ENCODE results near the gene PAQR4. TPM values are rescaled to one million over a fixed set of nuclear protein-coding genes. Genes with fewer than 3 reads are reported as not detected.

Gene PAQR4
- total and polyA plus RNA-seq, 4 donors: 4.0 to 21.3 (median 13.1) TPM

DNA sequence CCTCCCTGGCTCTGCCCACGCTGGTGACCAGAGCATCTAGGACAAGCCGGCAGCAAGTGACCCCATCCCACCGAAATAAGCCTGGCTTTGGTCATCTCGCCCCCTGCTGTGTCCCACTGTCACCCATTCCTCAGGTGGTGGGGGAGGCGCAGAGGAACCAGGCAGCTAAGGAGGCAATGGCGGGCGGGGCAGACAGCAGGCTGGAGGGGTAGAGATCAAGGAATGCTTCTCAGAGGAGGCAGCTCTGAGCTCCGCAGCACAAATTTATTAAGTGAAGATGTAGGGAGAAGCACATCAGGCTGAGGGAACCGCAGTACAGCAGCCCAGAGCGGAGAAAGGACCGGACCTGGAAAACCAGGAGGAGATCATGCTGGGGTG is 12.6 kb upstream of the PAQR4 start:
- Histone ChIP-seq H3K9me3 (ENCODE audit: control insufficient read depth in 4 of 4, insufficient read depth in 3 of 4, low read length in 3 of 4) (no peaks in the 10 kb centered on the region), H3K27ac (ENCODE audit: low read depth in 1 of 2, low read length in 1 of 2) (no peak overlapping the region), H3K9ac (ENCODE audit: insufficient read depth in 1 of 2, low read length in 2 of 2) (no peak overlapping the region), H3K27me3 (ENCODE audit: control insufficient read depth in 3 of 3, insufficient read depth in 3 of 3, low read length in 2 of 3) (peaks cover 0 to 2% (median 0%) of the 10 kb centered on the region in 3 donors), H3K36me3 (ENCODE audit: control insufficient read depth in 4 of 4, insufficient read depth in 4 of 4, low read length in 4 of 4) (no peaks in the 10 kb centered on the region), H3K4me1 (ENCODE audit: control insufficient read depth in 5 of 5, insufficient read depth in 5 of 5, low read length in 5 of 5) (peaks cover 0 to 1% (median 0%) of the 10 kb centered on the region in 5 donors), H3K4me3 (no peak overlapping the region)
- WGBS, 2 donors: 82 to 86% methylated on average over 11 of the region's 11 CpGs
- TF ChIP-seq, protein P1, sequence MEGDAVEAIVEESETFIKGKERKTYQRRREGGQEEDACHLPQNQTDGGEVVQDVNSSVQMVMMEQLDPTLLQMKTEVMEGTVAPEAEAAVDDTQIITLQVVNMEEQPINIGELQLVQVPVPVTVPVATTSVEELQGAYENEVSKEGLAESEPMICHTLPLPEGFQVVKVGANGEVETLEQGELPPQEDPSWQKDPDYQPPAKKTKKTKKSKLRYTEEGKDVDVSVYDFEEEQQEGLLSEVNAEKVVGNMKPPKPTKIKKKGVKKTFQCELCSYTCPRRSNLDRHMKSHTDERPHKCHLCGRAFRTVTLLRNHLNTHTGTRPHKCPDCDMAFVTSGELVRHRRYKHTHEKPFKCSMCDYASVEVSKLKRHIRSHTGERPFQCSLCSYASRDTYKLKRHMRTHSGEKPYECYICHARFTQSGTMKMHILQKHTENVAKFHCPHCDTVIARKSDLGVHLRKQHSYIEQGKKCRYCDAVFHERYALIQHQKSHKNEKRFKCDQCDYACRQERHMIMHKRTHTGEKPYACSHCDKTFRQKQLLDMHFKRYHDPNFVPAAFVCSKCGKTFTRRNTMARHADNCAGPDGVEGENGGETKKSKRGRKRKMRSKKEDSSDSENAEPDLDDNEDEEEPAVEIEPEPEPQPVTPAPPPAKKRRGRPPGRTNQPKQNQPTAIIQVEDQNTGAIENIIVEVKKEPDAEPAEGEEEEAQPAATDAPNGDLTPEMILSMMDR (IDR thresholded peaks at IDR 0.05; ENCODE audit: control extremely low read depth, extremely low read depth): no peak
- DNase-seq (no peak), ATAC-seq (ENCODE audit: insufficient read depth, low FRiP score) (no peak)

DNA sequence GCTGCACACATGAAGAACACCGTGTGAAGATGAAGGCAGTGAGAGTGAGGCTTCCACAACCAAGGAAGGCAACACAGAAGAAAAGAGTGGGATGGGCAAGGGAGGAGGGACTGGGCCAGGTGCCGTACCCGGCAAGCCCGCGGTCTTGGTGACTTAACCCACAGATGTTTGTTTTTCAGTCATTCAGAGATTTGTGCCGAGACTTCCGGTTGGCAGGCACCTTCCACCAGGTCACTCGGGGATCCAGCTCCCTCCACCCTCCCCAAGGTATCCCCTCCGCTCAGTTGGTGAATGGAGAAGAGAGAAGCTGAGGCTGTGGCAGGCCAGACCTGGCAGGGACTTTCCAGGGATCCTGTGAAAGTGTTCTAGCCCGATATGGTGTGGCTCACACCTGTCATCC is 9.9 kb upstream of the PAQR4 start:
- no peak for ATAC-seq (ENCODE audit: insufficient read depth, low FRiP score)
- Histone ChIP-seq H3K4me3 (no peak overlapping the region), H3K27ac (ENCODE audit: low read depth in 1 of 2, low read length in 1 of 2) (no peak overlapping the region), H3K9ac (ENCODE audit: insufficient read depth in 1 of 2, low read length in 2 of 2) (no peak overlapping the region), H3K4me1 (ENCODE audit: control insufficient read depth in 5 of 5, insufficient read depth in 5 of 5, low read length in 5 of 5) (peaks cover 0 to 10% (median 6%) of the 10 kb centered on the region in 5 donors), H3K27me3 (ENCODE audit: control insufficient read depth in 3 of 3, insufficient read depth in 3 of 3, low read length in 2 of 3) (peaks cover 3 to 24% (median 13%) of the 10 kb centered on the region in 3 donors), H3K36me3 (ENCODE audit: control insufficient read depth in 4 of 4, insufficient read depth in 4 of 4, low read length in 4 of 4) (no peaks in the 10 kb centered on the region), H3K9me3 (ENCODE audit: control insufficient read depth in 4 of 4, insufficient read depth in 3 of 4, low read length in 3 of 4) (no peaks in the 10 kb centered on the region)
- whole genome bisulfite sequencing, 2 donors: 42 to 69% methylated on average over 10 of the region's 10 CpGs
- TF ChIP-seq, protein P1 (IDR thresholded peaks at IDR 0.05; ENCODE audit: control extremely low read depth, extremely low read depth): no peak
- DNase-seq: no peak

DNA sequence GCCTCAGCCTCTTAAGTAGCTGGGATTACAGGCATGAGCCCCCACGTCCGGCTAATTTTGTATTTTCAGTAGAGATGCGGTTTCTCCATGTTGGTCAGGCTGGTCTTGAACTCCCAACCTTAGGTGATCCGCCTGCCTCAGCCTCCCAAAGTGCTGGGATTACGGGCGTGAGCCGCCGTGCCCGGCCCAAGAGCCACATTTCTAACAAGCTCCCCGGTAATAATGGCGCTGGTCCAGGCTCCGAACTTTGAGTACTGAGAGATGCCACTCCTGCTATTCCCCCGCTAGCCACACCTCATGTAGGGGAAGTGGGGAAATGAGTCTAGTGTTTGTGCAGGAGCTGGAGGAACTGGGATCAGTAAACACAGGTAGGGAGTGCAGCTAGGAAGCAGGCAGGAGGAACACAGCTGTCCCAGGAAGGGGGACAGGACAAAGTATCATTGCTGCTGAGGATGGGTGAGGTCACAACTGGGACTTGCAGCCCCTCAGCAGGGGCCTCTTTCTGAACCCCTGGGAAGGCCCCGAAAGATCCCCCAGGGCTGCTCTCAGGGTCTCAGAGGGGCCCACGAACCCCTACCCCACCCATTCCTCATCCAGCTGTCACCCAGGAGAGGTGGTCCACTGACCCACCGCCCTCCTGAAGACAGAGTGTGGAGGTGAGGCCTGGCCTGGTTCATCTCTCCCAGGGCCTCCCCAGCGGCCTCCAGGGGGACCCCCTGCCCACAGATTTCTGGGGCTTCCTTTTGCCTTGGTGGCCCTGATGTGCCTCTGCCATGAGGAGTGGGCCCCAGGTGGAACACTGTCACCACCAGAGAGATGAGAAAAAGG is 8.8 kb upstream of the PAQR4 start:
- TF ChIP-seq, protein P1 (IDR thresholded peaks at IDR 0.05; ENCODE audit: control extremely low read depth, extremely low read depth): no peak
- Histone ChIP-seq H3K27me3 (ENCODE audit: control insufficient read depth in 3 of 3, insufficient read depth in 3 of 3, low read length in 2 of 3) (peaks cover 3 to 30% (median 18%) of the 10 kb centered on the region in 3 donors), H3K36me3 (ENCODE audit: control insufficient read depth in 4 of 4, insufficient read depth in 4 of 4, low read length in 4 of 4) (no peaks in the 10 kb centered on the region), H3K4me1 (ENCODE audit: control insufficient read depth in 5 of 5, insufficient read depth in 5 of 5, low read length in 5 of 5) (peaks cover 0 to 17% (median 6%) of the 10 kb centered on the region in 5 donors), H3K4me3 (no peak overlapping the region), H3K27ac (ENCODE audit: low read depth in 1 of 2, low read length in 1 of 2) (no peak overlapping the region), H3K9me3 (ENCODE audit: control insufficient read depth in 4 of 4, insufficient read depth in 3 of 4, low read length in 3 of 4) (no peaks in the 10 kb centered on the region), H3K9ac (ENCODE audit: insufficient read depth in 1 of 2, low read length in 2 of 2) (no peak overlapping the region)
- 64 to 72% methylated on average over 17 of the region's 17 CpGs for WGBS, 2 donors
- ATAC-seq (ENCODE audit: insufficient read depth, low FRiP score) (no peak), DNase-seq (no peak)
